Lower leg skin (tissue), 4 donors: Measurements from ENCODE around the gene GUCY2D. TPM values are rescaled to one million over a fixed set of nuclear protein-coding genes. Genes with fewer than 3 reads are reported as not detected.
A peak's percentile ranks its signal among the peaks of the same experiment; 100 is the strongest.

Source experiments
- DNase-seq, 2 donors: peaks; one replicate each; pipeline ENCODE4 v3.0.0-alpha.2; 2019; ENCODE audit warnings: low spot score in 2 of 2
- H3K4me3 ChIP-seq: fragments of 200-600 bp; sonication (generic); 2 replicates; pipeline ENCODE4 v1.5.1; 2017; ENCODE audit warnings: mild to moderate bottlenecking, low read depth; ENCODE audit not compliant: poor library complexity, severe bottlenecking
- CTCF ChIP-seq, 3 donors: fragments of 450-650 bp; IDR thresholded peaks; one replicate each; pipeline ENCODE4 v1.5.1; 2016; ENCODE audit warnings: antibody characterized with exemption in 3 of 3, mild to moderate bottlenecking in 3 of 3, moderate library complexity in 2 of 3
- POLR2A ChIP-seq, 2 donors: fragments of 450-650 bp; IDR thresholded peaks; one replicate each; pipeline ENCODE4 v1.6.1; 2016 to 2017; ENCODE audit warnings: antibody characterized with exemption in 2 of 2, mild to moderate bottlenecking in 1 of 2, moderate library complexity in 1 of 2
- WGBS, 2 donors: methylation state at CpG; one replicate each; pipeline ENCODE4 v1.1.5; 2018; 5-methylcytosine and 5-hydroxymethylcytosine counted together
- intact Hi-C: fragments of 100-400 bp; cut with DNase I; formaldehyde crosslinking; loops from one replicate; pipeline ENCODE4 v1.15.0; 2023; ENCODE audit warnings: low total_unique reads
- total RNA-seq, 4 donors: library from RNA; depleted of rRNA; stranded (reverse); fragments of >200 nt; gene quantifications; one replicate each; pipeline ENCODE4 v1.1.0, GENCODE V29; 2016

GUCY2D gene
- total RNA-seq, 4 donors from 2014 or later, result 0.13 TPM; not detected in 3

GRCh38 chr17:8063761-8064534 lies 61.5 kb downstream of the GUCY2D start:
- H3K4me3 ChIP-seq, result no peak overlapping the region
- 14 to 16% methylated on average over 16 to 27 of the region's 28 CpGs for WGBS, 2 donors
- TF ChIP-seq POLR2A (IDR thresholded peaks at IDR 0.05) (no peak), CTCF (IDR thresholded peaks at IDR 0.05) (no peak)
- intact Hi-C loops, result no loop called here
- no peak for DNase-seq

- no peak for DNase-seq
- TF ChIP-seq POLR2A (IDR thresholded peaks at IDR 0.05) (no peak), CTCF (IDR thresholded peaks at IDR 0.05) (no peak)
- no peak overlapping the region for H3K4me3 ChIP-seq
- WGBS, 2 donors, result 56 to 64% methylated on average over 6 of the region's 6 CpGs
- intact Hi-C loops, result no loop called here
Measured at GRCh38 chr17:8064561-8065019, 62.2 kb downstream of the GUCY2D start.

GRCh38 chr17:8066841-8067775 lies 64.7 kb downstream of the GUCY2D start:
- WGBS, 2 donors, result 62 to 74% methylated on average over 15 of the region's 15 CpGs
- H3K4me3 ChIP-seq, result no peak overlapping the region
- no peak for DNase-seq
- intact Hi-C loops, result no loop called here
- no peak for TF ChIP-seq CTCF (IDR thresholded peaks at IDR 0.05)
- TF ChIP-seq POLR2A (IDR thresholded peaks at IDR 0.05), result no peak

- H3K4me3 ChIP-seq, result no peak overlapping the region
- WGBS, 2 donors, result 62 to 80% methylated on average over 4 of the region's 4 CpGs
- intact Hi-C loops, result no loop called here
- TF ChIP-seq POLR2A (IDR thresholded peaks at IDR 0.05) (no peak), CTCF (IDR thresholded peaks at IDR 0.05) (no peak)
- DNase-seq, result no peak
Measured at GRCh38 chr17:8067806-8068205, 65.4 kb downstream of the GUCY2D start.

- TF ChIP-seq POLR2A (IDR thresholded peaks at IDR 0.05) (no peak), CTCF (IDR thresholded peaks at IDR 0.05) (no peak)
- intact Hi-C loops, result no loop called here
- no peak overlapping the region for H3K4me3 ChIP-seq
- peak in 1 of 2 donors; percentile 41 for DNase-seq
- WGBS, 2 donors, result 75 to 76% methylated on average over 9 of the region's 9 CpGs
Measured at GRCh38 chr17:8068736-8069586, 66.5 kb downstream of the GUCY2D start.
